GM19468 (cell line): ENCODE results near the gene PTPRM.

Experiments used
- ATAC-seq: cut with Tn5 transposase; IDR thresholded peaks from one replicate; pipeline ENCODE4 v1.9.1; 2021; ENCODE audit warnings: mild to moderate bottlenecking, moderate library complexity, moderate number of reproducible peaks; ENCODE audit not compliant: unreplicated experiment; ENCODE audit errors: extremely low read depth

PTPRM gene

DNA sequence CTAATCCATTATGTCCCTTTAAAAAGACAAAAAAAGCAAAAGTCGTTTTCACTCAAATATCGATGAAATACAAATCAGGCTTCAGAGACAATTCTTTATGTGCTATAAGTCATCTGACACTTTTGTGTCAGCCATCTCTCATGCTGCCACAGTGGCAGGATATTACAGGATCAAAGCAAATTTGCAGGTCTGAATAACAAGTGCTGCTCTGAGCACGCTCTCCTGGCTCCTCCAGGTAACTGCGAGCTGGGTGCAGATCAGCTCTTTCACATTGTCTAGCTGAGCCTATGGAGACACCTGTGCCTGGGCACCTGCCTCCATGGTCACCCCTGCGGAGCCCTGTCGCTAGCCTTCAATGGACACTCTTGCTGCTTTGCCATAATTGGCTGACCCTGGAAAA, 792.0 kb downstream of the PTPRM start:
- no peak for ATAC-seq

DNA sequence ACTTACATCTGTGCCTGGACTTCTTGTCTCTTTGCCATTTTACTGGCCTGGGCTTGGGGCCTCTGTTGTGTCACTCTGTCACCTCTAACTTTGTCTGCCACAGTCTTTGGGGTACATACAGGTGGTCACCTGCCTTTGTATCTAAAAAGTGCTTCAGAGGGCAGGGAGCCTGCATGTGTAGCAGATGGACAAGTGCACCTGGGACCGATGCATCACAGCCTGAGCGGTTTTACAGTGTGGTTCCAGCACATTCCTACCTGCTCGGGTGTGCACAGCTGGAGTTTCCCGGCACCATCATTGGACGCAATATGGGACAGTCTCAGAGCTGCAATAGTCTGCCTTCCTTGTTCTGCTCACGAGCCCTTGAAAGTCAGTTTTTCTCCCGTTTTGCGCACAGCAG, 792.4 kb downstream of the PTPRM start:
- no peak for ATAC-seq

DNA sequence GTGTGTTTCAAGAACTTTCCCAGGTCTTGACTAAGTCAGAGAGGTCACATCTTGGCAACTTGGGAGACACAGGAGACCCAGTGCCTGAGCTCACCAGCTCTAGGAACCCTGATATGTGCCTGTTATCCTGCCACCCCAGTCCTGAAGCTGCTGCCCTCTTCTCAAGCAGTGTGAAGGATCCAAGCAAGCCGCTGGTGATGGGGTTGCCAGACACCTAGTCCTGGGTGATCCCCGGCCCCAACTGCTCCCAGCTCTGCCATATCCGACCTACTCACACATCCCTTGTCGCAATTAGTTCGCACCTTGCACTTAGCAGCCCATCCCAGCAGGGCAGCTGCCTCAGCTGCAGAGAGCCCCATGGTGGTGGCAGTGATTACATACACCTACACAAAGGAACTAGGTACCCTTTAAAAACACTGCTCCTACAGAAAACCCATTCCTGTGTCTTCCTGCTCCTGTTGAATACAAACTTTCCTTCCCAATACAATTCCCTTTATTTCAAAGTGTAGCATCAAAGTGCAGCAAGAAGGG, 794.9 kb downstream of the PTPRM start:
- ATAC-seq, result no peak

DNA sequence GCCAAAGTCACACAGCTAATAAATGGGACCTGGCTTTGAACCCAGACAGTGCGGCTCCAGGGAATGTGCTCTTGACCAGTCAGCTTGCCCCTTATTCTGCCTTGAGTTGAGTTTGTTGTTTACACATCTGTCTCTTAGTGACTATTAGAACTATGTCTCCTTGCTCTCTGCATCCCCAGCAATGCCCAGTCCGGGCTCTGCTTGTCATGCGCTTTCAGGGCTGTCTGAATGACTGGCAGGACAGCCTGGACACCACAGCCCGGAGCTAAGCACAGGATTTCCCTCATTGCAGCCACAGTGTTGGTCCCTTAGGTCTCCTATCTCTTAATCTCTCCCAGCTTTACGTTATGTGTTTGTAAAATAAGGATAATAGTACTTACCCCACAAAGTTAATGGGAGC, 795.7 kb downstream of the PTPRM start:
- ATAC-seq, result no peak

DNA sequence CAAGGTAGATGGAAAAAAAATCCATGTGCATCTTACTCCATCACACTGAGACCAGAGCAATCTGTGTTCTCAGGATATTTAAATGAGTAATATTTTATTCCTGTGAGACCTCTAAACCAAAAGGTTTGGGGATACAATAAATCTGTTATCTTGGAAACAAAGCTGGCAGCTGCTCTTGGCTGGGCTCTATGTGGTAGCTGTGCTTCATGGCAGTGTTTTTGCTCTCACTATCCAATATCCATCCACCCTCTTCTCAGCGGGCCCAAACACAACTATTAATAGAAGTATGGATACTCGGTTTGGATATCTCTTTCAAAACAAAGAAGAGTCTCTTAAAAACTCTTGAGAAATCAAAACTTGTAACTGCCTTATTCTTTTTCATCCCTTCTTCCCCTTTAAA, 797.3 kb downstream of the PTPRM start:
- no peak for ATAC-seq

DNA sequence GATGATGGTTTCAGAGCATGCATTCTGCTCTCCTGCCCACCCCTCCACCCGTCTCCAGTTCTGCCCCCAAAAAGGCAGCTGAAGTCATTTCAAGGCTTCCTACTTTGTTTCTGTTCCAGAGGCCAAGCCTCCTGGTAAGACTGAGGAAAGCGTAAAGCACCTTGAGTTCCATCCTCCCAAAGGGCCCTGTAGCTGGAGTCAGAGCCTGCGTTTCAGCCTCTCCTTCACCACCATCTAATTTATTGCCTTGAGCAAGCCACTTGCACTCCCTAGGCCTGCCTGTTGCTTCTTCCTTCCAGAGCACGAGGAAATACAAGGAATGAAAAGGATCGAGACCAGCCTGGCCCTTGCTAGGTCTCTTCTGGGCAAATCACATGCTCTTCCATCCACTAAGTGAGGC, 797.9 kb downstream of the PTPRM start:
- no peak for ATAC-seq

DNA sequence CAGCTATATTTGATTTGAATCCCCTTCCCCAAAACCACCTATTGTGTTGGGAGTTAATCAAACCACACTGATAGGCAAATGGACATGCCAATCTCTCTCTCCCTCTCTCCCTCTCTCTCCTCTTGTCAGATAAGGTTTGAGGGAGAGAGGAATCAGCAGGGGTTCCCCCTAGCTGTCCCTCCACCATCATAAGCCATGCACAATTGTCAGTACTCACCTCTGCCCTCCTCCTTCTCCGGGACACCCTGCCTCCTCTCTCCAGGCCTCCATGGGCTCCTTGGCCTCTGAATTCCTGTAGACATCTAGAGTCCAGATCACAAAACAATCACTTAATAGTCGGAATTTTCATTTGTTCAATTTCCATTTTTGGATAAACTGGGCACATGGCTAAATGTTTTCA, 798.4 kb downstream of the PTPRM start:
- ATAC-seq, result no peak

DNA sequence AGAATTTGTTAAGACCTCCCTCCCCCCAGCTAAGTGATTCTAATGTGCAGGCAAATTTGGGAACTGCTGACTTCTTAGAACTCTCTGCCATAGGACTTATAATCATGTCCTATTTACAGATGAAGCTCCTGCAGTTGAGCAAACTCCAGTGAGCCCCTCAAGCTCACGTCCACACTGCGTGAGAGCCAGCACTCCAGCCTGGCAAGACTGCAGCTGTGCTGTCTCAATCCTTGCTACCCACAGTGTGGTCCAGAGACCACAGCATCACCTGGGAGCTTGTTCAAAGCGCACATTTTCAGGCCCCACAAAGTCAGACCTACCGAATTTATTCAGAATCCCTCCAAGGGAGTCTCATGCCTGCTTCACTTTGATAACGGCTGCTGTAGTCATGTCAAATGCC, 799.0 kb downstream of the PTPRM start:
- ATAC-seq, result no peak

DNA sequence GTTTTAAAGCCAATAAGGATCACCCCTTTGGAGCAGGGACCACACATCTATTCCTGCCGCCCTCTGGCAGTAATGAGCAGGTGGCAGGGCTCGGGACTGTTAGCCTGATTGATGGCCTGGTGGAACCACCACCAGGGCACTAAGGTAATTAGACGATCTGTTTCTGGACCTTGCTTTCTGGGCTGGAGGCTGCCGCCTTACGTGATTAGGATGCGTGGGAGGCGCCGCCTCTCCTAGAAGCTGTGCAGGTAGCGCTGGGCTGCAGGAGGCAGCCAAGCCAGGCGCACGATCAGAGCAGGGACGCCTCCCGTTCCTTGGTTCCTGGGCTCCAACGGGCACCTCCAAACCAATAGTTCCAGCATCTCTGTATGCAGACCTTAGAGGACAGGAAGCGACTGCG, 799.5 kb downstream of the PTPRM start:
- ATAC-seq, result no peak

DNA sequence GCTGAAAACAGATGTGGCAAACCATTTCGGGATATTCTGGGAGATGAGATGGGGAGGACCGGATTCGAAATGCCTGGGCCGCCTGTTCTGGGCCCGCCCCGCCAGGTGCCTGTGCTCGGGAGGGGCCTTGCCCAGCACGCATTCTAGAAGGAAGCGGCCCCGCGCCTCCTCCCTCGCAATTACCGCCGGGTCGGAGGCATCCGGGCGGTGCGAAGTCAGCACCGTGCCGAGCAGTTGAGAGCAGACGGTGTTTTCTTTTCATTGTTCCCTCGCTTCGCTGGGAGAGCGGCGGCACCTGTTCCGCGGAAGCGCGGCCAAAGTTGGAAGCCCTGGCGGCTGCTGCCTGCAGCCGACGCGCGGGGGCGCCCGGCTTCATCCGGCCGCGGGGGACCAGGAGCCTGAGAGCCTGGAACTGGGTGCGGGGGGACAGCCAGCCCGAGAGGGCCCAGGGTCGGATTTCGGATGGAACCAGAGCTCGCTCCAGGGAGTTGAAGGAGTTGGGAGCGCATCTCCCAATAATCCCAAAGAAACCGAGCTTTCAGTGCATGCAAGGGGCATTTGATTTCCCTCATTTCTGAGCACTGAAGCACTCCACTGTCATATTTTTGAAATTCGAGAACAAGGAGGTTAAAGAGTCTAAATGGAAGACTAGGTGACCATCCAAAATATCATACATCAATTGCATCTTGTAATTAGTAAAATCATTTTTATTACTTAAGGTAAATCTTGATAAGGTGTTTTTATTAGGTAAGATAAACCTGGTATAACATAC, 800.3 kb downstream of the PTPRM start:
- ATAC-seq, result no peak

DNA sequence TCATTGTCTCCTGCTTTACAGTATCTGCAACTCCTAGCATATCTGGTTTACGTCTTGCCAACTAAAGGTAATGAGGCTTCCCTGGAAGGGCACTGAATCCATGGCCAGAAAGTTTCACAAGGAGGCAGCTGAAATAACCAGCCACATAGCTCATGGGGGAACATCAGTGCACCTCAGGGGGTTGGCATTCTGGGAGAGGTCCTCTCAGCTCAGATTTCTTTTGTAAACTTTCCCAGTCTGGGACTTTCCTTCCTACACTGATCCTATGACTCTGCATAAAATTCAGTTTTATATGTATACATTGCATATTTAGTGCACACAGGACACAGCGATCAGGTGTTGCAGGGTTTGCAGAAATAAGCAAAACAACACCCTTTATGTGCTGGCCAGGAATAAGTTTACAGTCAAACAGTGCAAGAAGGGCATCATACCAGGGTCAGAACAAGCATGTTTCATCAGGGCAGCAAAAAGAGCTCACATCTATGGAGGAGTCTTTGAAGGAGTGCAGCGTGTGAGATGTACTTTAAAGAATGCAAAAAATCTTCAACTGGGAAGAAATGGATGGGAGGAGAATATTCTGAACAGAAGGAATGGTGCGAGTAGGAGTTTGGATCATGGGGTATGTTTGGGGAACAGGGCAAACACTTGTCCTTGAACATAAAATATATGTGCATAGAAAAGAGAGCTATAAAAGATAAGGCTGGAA, 801.5 kb downstream of the PTPRM start:
- no peak for ATAC-seq

DNA sequence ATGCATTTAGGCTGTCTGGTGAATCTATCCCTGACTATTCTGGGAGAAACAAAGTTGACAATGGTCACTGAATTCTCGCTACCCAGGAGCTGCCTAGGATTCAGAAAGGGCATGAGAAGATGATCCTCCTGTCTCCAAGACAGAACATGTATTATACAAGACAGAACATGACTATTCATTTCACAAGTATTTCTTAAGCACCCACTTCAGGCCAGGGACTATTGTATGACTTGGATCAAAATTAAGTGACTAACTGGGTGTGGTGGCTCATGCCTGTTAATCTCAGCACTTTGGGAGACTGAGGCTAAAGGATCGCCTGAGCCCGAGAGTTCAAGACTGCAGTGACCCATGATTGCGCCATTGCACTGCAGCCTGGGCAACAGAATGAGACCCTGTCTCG, 806.4 kb downstream of the PTPRM start:
- ATAC-seq, result no peak

DNA sequence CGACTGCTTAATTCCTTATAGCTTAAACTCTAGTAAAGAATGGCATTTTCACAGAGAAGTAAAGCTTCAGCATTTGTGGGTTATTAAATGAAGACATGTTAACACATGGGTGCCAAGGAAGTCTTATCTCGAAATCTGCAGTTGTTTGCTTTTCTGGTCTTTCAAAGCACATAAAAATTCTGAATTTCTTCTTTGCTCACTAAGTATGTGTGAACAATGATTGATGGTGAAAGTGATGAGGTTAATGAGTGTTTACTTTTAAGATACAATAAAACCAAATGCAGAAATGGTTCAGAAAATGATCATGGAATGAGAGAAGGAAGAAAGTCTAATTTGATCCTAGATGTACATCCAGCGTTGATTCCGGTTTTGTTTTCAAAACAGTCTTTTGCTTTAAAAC, 807.6 kb downstream of the PTPRM start:
- ATAC-seq, result no peak

DNA sequence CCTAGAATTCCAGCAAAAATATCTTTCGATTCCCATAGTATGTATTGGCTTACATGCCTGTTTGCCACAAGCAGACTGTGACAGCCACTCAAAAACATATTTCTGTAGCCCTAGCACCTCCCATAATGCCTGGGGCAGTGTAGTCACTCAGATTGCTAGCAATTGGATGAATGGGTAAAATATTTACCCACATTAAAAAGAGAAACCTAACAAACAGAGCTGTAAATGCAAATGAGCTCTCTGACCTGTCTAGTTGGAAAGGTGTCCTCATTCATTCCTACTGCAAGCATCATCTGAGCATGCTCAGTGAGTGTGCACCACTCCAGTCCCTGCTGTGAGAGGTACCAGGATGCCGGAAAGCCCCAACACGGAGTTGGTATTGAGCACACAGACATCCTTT, 808.1 kb downstream of the PTPRM start:
- no peak for ATAC-seq

DNA sequence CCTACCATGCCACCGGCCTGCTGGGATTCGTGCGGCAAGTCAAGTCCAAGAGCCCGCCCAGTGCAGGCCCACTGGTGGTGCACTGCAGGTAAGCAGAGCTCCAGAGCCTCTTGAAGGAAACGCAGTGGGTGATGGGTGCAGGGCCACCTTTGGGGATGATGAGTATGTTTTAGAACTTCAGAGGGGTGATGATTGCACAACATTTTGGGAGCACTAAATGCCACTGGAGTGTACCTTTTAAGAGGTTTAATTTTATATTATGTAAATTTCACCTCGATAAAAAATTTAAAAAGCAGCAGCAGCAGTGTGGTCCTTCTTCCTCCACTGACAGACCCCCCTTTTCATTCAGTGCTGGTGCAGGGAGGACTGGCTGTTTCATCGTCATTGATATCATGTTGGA, 809.0 kb downstream of the PTPRM start:
- ATAC-seq, result no peak

DNA sequence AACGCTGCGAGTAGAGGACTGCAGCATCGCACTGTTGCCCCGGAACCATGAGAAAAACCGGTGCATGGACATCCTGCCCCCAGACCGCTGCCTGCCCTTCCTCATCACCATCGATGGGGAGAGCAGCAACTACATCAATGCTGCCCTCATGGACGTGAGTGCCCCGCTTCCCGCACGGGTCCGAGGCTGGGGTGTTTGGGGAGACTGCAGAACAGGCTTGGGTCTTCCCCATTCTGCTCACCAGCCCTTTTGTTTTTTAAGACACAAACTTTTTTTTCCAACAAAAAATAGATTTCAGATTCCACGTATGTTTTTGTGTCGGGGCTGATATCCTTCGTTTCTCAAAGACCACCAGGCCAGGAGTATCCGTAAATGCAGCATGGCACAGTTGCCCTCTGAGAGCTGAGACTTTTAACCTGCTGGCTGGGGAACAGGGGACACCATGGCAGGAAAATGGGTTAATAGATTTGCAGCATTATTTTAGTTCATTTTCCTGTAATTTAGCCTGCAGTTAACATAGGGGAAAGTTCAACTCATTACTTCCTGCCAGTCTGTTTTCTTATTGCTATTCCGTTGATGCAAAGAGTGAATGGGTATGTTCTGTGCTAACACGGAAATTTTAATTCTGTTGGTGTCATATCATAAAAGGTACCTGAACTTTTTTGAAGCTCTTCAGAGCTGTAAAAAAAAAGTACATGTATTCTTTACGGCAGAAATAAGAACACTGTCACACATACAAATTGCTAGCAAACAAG, 812.2 kb downstream of the PTPRM start:
- ATAC-seq, result no peak

DNA sequence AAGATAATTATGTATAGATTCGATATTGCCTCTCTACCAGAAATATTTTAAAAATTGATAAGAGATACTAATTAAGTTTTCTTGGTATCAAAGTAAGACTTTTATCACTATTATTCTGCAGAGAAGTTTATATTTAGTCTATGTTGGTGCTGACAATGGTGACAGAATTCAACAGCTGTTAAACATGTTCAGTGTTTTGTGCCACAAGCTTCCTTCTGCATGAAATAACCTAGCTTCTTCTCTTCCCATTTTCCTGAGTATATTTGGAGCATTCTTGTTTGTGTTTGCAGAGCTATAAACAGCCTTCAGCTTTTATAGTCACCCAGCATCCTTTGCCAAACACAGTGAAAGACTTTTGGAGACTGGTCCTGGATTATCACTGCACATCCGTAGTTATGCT, 812.9 kb downstream of the PTPRM start:
- ATAC-seq, result no peak

DNA sequence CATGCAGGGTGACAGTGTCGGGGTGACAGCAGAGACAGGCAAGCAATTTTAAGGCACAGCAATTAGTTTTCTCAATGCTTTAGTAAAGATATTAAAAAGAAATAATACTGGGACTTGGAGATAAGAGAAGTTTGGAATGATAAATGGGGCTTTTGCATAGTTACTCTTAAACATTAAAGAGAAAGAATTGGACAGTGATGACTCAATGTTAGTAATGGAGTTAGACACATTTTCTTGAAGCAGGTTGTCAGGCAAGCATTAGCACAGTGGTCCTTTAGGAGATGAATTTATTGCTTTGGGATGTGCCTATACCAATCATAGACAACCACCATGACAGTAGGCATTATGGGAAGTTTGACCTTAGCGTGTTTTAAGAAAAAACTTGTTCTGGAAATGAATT, 813.8 kb downstream of the PTPRM start:
- ATAC-seq, result no peak

DNA sequence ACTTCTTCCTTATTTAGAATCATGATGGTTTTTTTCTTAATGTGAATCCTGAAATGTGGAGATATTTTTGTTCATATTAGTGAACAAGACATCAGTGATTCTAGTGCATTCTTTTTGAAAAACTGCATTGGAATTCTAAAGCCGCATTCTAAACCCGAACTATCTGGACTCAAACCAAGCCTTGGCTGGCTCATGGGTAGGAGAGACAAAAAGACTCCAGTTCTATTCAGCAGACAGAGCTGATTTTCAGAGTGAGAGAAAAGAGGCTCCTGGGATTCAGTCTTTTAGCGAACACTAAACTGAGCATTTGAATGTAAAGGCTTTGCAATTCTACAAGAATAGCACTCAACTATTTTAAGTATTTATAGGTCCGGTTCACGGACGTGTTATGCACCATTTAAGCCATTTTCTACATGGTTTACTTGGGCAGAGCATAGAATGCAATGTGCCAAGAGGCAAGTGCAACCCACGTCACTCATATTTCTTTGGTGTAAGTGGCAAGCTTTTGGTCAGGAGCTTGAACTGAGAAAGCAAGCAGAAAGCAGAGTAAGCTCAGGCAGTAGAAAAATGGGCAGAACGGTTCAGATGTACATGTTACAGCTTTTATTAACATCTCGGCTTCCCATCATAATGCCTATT, 814.8 kb downstream of the PTPRM start:
- no peak for ATAC-seq

DNA sequence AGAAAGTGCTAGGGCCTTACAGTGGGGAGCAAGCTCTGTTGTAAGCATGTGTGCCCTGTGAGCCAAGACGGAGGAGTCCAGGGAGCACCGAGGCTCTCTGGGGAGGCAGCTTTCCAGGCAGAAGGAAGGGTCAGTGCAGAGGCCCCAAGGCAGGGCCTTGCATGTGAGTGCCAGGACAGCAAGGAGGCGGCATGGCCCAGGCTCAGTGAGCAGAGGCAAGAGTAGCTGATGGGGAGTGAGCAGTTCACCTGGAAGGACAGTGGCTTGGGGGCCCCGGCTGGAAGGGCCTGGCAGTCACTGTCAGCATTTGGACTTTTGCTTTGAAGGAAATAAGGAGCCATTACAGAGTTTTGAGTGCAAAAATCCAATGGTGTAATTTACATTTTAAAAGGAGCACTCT, 818.3 kb downstream of the PTPRM start:
- no peak for ATAC-seq
